HG02973 (cell line): Measurements from ENCODE around the gene FERMT2.
"Not testable (repeated sequence)": the region's sequence is repeated elsewhere in the genome, so short reads cannot be mapped to it uniquely, and the experiment has no call there.

Experiments
- ATAC-seq: cut with Tn5 transposase; IDR thresholded peaks from one replicate; pipeline ENCODE4 v1.9.1; 2021; ENCODE audit warnings: moderate library complexity; ENCODE audit not compliant: unreplicated experiment

The FERMT2 gene

DNA sequence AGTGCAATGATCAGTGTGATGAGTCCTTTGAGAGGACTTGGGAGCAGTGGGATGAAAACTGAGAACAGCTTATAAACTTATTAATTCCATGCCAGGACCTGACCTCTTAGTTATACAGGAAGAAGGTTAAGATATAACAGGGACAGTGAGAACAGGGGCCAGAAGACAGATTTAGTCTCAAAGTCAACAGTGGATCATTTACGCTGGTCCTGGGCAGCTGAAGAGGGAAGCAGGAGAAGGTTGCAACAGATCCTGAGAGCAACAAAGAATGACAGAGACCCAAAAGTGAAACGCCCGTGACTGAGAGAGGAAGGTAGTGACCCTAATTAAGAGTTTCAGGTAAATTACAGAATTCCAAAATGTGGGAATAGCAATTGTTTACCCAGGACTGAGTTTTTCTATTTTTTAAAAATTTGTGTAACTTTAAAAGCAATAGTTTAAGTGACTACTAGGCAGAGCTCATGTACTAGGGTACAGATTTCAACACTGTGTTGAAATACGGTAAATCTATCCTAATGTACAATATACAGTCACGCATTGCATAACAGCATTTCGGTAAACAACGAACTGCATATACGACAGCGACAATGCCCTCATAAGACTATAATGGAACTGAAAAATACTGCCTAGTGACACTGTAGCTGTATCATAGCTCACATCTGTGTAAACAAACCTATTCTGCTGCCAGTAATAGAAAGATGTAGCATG lies 81.8 kb downstream of the FERMT2 start:
- no peak for ATAC-seq

DNA sequence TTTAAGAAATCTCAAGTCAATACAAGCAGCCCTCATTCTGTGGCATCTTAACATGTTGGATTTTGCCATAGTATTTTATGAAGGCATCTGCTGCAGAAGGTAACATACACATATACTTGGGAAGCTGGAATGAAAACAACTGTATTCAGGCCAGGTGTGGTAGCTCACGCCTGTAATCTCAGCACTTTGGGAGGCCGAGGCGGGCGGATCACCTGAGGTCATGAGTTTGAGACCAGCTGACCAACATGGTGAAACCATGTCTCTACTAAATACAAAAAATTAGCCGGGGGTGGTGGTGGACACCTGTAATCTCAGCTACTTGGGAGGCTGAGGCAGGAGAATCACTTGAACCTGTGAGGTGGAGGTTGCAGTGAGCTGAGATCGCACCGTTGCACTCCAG lies 86.0 kb downstream of the FERMT2 start:
- not testable (repeated sequence) for ATAC-seq

DNA sequence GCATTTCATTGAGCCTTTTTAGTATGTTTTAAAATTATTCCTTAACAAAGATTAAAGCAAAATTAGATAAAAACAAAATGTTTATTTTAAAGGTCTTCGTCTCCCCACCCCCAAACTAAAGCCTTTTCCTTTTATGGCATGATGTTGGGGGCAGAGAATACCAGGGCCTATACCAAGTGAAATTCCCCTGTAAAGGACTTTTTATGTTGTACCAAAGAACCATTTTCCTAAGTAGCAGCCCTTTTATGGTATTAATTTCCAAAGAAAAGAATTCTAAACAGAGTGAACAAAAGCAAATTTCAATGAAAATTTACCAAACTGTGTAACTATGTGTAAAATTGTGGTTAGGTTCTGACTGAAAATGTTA lies 87.5 kb downstream of the FERMT2 start:
- no peak for ATAC-seq

DNA sequence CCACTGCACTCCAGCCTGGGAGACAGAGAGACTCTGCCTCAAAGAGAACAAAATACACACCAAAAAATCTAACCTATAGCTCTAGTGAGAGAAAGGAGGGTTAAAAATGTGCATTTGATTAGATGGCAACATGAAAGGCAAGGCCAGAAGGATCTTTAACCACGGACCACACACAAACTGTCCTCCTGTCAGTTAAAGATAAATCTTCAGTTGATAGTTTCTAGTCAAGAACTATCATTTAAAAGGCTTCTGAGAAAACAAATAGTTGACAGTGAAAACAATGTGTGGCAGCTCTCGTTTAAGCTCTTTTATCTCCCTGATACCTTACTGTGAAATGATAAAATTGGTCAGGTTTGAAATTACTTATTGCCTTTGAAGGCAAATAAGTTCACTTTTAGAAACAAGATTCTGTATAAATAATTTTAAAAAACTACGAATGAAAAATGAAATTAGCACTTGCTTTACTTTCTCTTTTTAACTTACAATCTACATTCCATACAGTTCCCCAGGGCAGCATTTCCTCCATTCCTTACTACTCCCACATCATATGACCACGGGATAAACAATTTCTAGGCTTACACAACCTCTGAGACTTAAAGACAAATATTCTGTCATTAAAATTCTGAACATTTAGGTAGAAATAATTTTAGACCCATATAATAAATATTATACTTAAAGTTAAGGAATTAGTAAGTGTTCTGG lies 88.1 kb downstream of the FERMT2 start:
- no peak for ATAC-seq

DNA sequence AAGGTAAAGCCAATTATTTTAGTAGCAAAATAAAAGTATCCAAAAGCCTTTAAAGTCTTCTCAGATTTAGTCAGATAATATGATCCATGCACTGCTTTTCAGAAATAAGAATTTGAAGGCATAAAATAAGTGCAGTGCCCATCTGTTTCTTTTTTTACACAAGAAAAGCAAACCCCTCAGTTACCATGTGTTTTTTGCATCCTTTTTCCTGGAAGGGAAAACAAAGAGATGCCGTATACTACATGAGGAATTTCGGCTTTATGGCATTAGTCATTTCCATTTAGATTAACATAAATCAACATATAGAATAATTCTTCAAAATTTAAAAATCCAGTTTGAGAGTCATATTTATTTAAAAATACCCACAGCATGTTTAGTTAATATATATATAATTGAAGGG lies 89.4 kb downstream of the FERMT2 start:
- ATAC-seq, result no peak

GRCh38 chr14:52860910-52861309 lies 89.9 kb downstream of the FERMT2 start:
- ATAC-seq, result no peak

DNA sequence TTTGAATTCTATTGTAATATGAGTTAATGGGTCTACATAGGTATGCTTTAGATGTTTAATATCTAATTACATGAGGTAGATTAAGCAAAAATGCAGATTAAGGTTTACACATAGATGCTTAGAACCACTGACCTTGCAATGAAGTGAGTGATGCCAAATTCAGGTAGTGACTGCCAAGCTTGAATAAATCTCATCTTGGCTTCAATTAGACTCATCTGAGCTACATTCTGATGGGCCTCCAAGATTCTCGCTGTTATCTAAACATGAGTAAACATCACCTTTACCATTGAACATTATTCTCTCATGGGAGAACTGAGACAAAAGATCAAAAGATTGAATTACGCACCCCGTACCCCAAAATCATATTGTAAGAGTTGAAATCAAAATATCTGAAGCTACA lies 90.6 kb downstream of the FERMT2 start:
- ATAC-seq, result no peak

DNA sequence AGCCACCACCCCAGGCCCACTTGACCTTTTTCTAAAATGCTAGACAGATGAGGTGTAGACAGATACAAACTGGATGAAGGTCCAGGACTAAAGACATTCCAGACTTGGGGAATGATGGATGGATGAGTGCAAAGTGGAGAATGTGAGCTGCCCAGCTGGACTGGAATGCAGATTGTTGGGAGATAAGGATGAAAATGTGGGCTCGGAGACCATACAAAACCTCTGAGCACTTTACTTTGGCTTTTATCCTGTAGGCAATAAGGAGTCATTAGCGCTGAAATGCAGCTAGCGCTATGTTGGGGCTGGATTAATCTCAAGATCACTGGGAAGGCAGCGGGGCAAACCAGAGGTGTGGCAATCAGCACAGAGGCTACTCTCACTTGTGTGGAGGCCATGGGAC lies 94.7 kb downstream of the FERMT2 start:
- ATAC-seq, result no peak

GRCh38 chr14:52853522-52853854 lies 97.4 kb downstream of the FERMT2 start:
- ATAC-seq, result no peak

DNA sequence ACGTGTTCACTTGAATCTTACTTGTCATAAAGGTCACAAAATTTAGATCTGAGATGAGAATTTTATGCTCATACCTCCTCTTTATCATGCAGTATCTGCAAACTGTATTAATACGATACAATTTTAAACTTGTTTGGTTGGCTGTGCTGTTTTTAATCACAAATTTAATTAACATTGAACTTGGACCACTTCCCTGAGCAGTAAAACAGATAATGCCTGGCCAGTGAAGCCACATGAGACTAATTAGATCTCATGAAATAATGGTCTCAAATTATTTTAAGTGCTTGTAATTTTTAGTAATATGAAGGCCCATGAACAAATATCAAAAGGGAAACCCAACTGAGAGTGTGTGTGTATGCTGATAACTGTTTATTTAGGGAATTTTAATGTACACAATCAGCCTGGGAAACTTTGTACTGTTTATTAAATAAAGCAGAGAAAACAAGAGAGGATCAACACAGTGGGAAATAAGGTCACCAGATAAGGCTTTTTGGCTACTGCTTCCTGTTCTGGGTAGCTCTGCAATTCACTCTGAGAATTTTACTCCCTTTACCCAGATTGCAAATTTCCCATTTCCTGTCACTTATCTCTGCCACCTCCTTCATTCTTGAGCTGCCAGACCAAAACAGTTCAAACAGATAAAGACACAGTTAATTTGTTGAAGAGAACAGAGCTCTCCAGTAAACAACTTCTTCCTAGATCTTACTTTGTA lies 97.9 kb downstream of the FERMT2 start:
- no peak for ATAC-seq

- no peak for ATAC-seq
These were observed 100.4 kb downstream of the FERMT2 start for GRCh38 chr14:52850451-52850909.

DNA sequence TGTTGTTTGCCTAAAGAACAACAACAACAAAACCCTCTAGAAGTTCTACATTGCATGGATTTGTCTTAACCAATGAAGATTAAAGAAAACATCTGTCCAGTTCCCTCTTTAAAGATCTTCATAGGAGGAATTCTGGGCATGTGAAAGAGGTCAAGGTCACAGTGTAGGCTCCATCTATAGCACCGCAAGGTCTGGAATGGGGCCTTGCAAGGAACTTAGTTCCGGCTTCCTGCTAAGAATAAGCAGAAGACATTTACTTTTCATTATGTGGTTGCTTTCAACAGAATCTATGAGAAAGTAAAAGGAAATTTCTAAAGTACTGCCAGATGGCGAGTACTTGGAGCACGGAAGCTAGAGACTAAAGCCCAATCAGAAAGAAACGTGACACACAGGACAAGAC lies 102.2 kb downstream of the FERMT2 start:
- ATAC-seq, result no peak

DNA sequence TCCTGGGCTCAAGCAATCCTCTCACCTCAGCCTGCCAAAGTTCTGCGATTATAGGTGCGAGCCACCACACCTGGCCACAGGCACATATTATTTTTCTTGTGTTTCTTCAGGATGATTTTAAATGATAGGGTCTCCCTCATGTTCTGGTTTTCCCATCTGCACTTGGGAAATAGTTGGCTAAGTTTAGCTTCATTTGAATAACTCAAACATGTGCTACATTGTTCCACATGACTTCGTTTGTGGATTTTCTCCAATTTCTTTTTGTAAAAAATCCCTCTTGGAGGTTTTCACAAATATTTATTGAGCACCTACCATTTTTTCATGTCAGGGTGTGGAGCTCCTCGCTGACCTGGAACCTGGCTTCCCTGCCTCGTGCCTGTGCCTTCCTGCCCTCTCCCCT lies 104.3 kb downstream of the FERMT2 start:
- no peak for ATAC-seq

DNA sequence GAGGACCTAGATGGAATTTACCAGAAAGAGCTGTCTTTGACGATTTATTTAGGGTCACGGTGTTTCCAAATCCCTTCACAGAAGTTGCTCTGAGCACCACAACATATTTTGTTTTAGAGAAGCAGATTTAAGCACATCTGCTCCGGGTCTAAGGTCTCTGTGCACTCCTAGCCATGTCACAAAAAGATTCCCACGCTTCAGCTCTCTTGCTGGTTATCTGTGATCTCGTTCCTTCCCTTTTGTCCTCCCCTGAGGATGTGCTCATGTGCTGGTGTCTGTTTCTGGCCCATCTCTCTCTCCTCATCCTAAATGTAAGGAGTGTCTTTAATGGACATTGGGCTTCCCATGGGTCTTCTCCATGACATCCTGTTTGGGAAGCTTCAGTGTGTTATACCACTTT lies 105.8 kb downstream of the FERMT2 start:
- no peak for ATAC-seq

DNA sequence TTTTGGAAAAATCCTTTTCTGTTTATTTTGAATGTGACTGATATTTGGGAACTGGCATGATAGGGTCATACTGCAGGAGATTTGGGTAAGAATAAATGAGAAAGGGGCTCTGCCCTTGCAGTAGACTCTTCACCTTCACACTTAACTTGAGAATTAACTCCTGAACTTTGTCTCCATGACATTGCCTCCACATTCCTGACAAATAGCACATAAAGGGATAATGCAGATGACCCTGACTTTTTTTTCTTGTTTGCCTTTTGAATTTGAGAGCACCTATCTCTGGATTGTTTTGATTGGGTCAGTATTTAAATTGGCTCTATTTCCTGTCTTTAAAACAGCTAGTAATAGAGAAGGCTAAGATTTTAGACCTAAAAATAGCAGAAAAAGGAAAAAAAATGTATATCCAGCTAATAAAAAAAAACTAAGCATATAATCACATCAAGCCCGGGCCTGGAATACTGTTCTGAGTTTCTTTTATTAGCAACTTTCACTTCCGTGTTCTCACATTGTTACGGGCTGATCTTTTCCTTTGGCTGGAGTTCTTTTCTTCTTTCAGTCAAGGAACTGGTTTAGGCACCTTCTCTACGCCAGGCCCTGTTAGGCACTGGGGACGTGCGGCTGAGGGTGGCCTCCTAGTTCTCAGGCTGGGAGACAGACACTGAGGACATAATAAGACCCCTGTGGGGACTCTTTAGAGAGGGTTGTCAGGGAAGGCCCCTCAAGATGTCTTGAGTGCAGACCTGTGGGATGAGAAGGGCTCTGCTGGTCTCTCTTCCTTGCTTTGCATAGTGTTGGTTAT lies 106.4 kb downstream of the FERMT2 start:
- ATAC-seq, result no peak

DNA sequence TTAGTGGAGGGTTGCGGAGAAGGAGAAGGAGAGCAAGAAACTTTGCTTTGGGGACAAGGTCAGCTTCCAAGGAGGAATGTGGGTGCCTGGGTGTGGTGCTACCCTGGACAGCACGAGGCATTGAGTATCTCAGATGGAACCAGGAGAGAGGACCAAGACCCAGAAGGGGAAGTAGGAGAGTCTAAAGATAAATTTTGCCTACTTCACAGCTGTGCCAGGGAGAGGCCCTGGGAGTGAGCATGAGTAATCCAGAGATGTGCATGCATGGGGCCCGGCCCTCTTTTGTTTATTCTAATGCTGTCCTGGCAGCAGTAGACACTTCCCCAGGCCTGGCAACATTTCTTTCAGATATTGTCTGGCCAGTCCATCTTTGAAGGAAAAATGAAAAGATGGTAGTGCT lies 110.0 kb downstream of the FERMT2 start:
- ATAC-seq, result no peak

DNA sequence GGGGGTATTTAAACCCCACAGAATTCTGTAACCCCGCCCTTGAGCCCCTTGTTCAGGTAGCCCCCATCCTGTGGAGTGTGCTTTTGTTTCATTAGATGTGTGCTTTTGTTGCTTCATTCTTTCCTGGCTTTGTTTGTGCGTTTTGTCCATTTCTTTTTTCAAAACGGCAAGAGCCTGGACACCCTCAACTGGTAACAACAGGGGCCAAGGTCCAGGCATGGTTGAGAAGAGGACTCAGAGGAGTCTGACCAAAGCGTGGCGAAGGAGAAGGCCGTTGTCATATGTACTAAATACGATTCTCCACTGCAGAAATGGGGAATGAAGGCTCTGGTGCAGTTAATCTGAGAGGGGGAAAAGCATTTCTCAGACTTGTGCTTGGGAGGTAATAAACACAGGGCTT lies 113.4 kb downstream of the FERMT2 start:
- ATAC-seq, result no peak

DNA sequence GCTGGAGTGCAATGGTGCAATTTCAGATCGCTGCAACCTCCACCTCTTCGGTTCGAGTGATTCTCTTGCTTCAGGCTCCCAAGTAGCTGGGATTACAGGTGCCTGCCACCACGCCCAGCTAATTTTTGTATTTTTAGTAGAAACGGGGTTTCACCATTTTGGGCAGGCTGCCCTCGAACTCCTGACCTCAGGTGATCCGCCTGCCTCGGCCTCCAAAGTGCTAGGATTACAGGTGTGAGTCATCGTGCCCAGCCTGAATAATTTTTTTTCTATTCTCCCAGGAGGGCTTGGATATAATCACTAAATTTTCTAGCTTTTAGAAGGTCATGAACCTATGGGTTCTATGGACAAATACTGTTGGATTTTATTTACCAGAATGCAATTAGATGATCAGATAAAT lies 114.8 kb downstream of the FERMT2 start:
- no peak for ATAC-seq

DNA sequence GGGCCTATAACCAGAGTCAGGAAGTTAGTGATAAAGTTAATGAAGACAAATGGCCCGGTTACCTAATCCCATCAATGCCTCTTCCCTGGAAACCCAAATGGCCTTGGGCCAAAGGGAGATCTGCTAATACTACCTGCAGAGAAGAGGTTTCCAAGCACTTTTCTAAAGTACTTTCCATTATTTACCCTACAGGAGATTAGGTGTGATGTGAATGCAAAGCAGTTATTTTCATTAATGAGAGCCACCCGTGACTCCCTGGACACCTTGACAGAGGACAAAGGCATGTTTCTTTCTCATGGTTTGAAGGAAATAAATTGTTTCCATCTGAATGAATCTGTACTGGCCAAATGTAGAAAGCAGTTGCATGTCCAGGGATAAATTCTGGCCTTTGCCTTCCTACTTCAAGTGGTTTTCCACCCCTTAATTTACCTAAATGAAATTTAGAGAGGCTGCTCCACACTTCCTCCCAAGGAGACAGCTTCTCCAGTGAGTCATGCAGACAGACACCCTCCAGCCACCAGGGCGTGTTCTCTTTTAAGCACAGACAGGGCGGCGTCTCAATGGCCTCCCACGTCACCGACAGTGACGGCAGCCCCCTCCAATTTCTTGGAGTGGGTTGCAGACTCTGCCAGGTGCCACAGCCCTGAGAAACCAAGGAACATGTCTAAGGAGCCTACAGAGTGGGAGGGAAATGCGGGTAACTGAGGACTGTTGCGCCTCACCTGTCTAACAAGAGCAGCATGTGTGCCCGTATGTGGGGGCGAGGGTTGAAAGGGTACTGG lies 115.5 kb downstream of the FERMT2 start:
- no peak for ATAC-seq

DNA sequence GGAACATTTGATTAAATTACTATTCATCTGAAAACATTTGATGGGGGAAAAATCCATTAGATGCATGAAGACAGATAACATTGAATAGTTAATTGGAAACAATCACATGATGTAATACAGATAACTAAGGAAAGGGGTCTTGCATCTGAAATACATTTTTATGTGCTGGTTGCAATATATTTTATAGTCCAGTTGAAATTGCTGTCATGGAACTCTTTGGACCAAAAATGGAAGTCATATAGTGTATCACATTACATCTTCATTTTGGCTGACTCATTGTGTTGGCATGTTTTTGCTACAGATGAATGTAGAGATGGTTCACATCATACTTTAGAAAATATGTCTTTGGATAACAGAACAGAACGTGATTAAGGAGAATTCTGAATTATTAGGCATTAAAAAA lies 116.4 kb downstream of the FERMT2 start:
- ATAC-seq, result no peak

GRCh38 chr14:52833891-52834290 lies 117.0 kb downstream of the FERMT2 start:
- ATAC-seq, result no peak
